HFFc6 (cell line): ENCODE measurements around the gene SEC14L1. TPM values are rescaled to one million over a fixed set of nuclear protein-coding genes. Genes with fewer than 3 reads are reported as not detected.

Experiments
- DNase-seq: peaks from one replicate; pipeline ENCODE4 v3.0.0-alpha.2; 2018
- H3K27ac Mint-ChIP-seq: 2 replicates; pipeline ENCODE4 v1.8.0; 2020; ENCODE audit warnings: mild to moderate bottlenecking, mixed read lengths
- H3K27me3 Mint-ChIP-seq: 2 replicates; pipeline ENCODE4 v1.8.0; 2021; ENCODE audit warnings: mild to moderate bottlenecking, moderate library complexity, mixed read lengths; ENCODE audit not compliant: insufficient read depth
- H3K36me3 Mint-ChIP-seq: 2 replicates; pipeline ENCODE4 v1.8.0; 2021; ENCODE audit warnings: low read depth, mixed read lengths
- H3K4me1 Mint-ChIP-seq: 2 replicates; pipeline ENCODE4 v1.8.0; 2020; ENCODE audit warnings: low read depth, mixed read lengths
- H3K4me3 Mint-ChIP-seq: 2 replicates; pipeline ENCODE4 v1.8.0; 2020; ENCODE audit warnings: mild to moderate bottlenecking, moderate library complexity, mixed read lengths
- H3K9me3 Mint-ChIP-seq: 2 replicates; pipeline ENCODE4 v1.8.0; 2020; ENCODE audit warnings: mild to moderate bottlenecking, mixed read lengths
- total RNA-seq, 6 experiments: library from RNA; stranded (reverse); fragmentation: NEBNext Ultra II Directional; extraction: Animal tissue kit (Norgen Biotek cat#: 25700); gene quantifications; 2 replicates in 1 of 6; 3 replicates in 5 of 6; pipeline ENCODE4 v1.2.3, GENCODE V29; 2021
- TF ChIP-seq, protein P1 (sequence below): fragments of 200-600 bp; sonication (generic); IDR thresholded peaks from 2 replicates; pipeline ENCODE4 v1.5.0; 2021; ENCODE audit warnings: antibody characterized with exemption, mild to moderate bottlenecking

The SEC14L1 gene
- total RNA-seq, 6 experiments from 2014 or later = 63.0 to 91.4 (median 75.0) TPM

DNA sequence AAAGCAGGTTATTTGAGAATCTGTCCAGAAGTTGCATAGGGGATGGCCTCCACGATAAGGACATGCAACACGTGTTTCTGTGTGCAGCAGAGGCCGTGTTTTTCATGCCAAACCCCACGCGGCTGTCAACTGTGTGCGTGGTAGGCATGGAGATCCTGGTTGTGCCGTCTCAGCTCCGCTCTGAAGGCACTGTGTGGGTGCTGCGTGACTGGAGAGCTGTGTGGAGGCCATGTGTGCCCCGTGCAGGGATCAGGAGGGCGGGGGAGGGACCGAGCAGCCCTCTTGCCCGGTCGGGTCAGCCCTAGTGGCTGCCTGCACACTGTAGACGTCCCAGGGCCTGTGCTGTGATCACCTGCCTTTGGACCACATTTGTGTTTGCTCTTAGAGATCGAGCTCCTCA, 74.5 kb downstream of the SEC14L1 start:
- peaks cover 38% of the 10 kb centered on the region for H3K36me3 Mint-ChIP-seq
- H3K27me3 Mint-ChIP-seq = peaks cover 4% of the 10 kb centered on the region
- no peak overlapping the region for H3K27ac Mint-ChIP-seq
- H3K9me3 Mint-ChIP-seq = no peaks in the 10 kb centered on the region
- DNase-seq = no peak
- no peaks in the 10 kb centered on the region for H3K4me1 Mint-ChIP-seq
- TF ChIP-seq, protein P1, sequence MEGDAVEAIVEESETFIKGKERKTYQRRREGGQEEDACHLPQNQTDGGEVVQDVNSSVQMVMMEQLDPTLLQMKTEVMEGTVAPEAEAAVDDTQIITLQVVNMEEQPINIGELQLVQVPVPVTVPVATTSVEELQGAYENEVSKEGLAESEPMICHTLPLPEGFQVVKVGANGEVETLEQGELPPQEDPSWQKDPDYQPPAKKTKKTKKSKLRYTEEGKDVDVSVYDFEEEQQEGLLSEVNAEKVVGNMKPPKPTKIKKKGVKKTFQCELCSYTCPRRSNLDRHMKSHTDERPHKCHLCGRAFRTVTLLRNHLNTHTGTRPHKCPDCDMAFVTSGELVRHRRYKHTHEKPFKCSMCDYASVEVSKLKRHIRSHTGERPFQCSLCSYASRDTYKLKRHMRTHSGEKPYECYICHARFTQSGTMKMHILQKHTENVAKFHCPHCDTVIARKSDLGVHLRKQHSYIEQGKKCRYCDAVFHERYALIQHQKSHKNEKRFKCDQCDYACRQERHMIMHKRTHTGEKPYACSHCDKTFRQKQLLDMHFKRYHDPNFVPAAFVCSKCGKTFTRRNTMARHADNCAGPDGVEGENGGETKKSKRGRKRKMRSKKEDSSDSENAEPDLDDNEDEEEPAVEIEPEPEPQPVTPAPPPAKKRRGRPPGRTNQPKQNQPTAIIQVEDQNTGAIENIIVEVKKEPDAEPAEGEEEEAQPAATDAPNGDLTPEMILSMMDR = no peak
- H3K4me3 Mint-ChIP-seq = no peak overlapping the region

GRCh38 chr17:77216486-77216885, 75.7 kb downstream of the SEC14L1 start:
- H3K27ac Mint-ChIP-seq = no peak overlapping the region
- DNase-seq = no peak
- no peaks in the 10 kb centered on the region for H3K4me1 Mint-ChIP-seq
- H3K9me3 Mint-ChIP-seq = no peaks in the 10 kb centered on the region
- H3K27me3 Mint-ChIP-seq = peaks cover 2% of the 10 kb centered on the region
- TF ChIP-seq, protein P1 = no peak
- peaks cover 34% of the 10 kb centered on the region for H3K36me3 Mint-ChIP-seq
- H3K4me3 Mint-ChIP-seq = no peak overlapping the region

DNA sequence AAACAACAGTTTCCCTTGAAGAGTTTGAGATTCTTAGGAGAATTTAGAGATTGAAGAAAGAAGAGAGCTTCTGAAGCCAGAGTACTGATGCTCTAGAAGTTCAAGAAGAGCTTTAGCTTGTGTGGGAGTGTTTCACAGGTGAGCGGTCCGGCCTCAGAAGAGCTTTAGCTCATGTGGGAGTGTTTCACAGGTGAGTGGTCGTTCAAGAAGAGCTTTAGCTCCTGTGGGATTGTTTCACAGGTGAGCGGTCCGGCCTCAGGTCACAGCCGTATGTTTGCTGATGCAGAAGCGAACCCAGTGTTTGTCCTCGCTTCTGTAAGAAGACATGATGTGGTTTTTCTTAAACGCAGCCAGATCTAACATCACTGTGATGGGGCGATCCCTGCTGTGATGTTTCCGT, 76.4 kb downstream of the SEC14L1 start:
- Mint-ChIP-seq H3K4me3 (no peak overlapping the region), H3K9me3 (no peaks in the 10 kb centered on the region), H3K27ac (no peak overlapping the region), H3K27me3 (peaks cover 2% of the 10 kb centered on the region), H3K36me3 (peaks cover 32% of the 10 kb centered on the region), H3K4me1 (peaks cover 2% of the 10 kb centered on the region; the same call in 1 of the 2 replicates)
- TF ChIP-seq, protein P1 = no peak
- DNase-seq = no peak

DNA sequence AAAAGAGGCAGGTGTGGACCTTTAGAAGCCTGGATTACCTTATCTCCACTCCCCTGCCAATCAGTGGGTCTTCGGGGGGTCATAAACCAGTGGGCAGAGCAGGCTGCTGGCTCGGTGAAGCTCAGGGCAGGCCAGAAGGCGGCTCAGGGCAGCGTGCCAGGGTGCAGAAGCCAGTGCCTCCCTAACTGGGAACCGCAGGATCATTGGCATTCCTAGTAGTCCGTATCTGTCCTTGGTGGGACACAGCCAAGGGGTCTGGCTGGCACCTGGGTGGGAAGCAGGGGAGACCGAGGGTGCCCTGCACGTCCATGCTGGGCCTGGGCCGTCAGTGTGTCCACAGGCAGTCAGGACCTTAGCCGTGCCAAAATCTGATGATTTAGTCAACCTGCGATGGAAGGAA, 76.8 kb downstream of the SEC14L1 start:
- DNase-seq = no peak
- TF ChIP-seq, protein P1 = no peak
- H3K4me3 Mint-ChIP-seq = no peak overlapping the region
- peaks cover 6% of the 10 kb centered on the region; the same call in 1 of the 2 replicates for H3K4me1 Mint-ChIP-seq
- peaks cover 32% of the 10 kb centered on the region for H3K36me3 Mint-ChIP-seq
- no peak overlapping the region for H3K27ac Mint-ChIP-seq
- no peaks in the 10 kb centered on the region for H3K9me3 Mint-ChIP-seq
- peaks cover 2% of the 10 kb centered on the region for H3K27me3 Mint-ChIP-seq

- peaks cover 2% of the 10 kb centered on the region for H3K27me3 Mint-ChIP-seq
- H3K36me3 Mint-ChIP-seq = peaks cover 31% of the 10 kb centered on the region
- no peak overlapping the region for H3K4me3 Mint-ChIP-seq
- H3K9me3 Mint-ChIP-seq = no peaks in the 10 kb centered on the region
- TF ChIP-seq, protein P1 = no peak
- peaks cover 6% of the 10 kb centered on the region; the same call in 1 of the 2 replicates for H3K4me1 Mint-ChIP-seq
- DNase-seq = no peak
- no peak overlapping the region for H3K27ac Mint-ChIP-seq
Observed at GRCh38 chr17:77218902-77219301, 78.1 kb downstream of the SEC14L1 start.

GRCh38 chr17:77222356-77222755, 81.6 kb downstream of the SEC14L1 start:
- peaks cover 6% of the 10 kb centered on the region; the same call in 1 of the 2 replicates for H3K4me1 Mint-ChIP-seq
- DNase-seq = no peak
- peaks cover 22% of the 10 kb centered on the region; the same call in 1 of the 2 replicates for H3K36me3 Mint-ChIP-seq
- no peak overlapping the region for H3K27ac Mint-ChIP-seq
- H3K9me3 Mint-ChIP-seq = no peaks in the 10 kb centered on the region
- H3K4me3 Mint-ChIP-seq = no peak overlapping the region
- TF ChIP-seq, protein P1 = no peak
- peaks cover 2% of the 10 kb centered on the region for H3K27me3 Mint-ChIP-seq
